ENCODE measurements around the gene ALLC. TPM values are rescaled to one million over a fixed set of nuclear protein-coding genes. Genes with fewer than 3 reads are reported as not detected.
"Not testable (repeated sequence)": the region's sequence is repeated elsewhere in the genome, so short reads cannot be mapped to it uniquely, and the experiment has no call there.

ALLC gene
- total and polyA plus RNA-seq, 9 of the 15 experiments (the other 6 are each of a cell fraction or from before 2014, with no cell fraction given) = not detected

GRCh38 chr2:3660640-3661039 is 2.6 kb downstream of the ALLC start:
- H3K4me1 ChIP-seq (replicated peaks in 1 of 2; ENCODE audit: control insufficient read depth in 2 of 2, insufficient read depth in 2 of 2, low read length in 2 of 2); H2AFZ ChIP-seq (ENCODE audit: low read depth, low read length); H3K36me3 ChIP-seq (ENCODE audit: control insufficient read depth, insufficient read depth, low read length); H3K27ac ChIP-seq (ENCODE audit: extremely low read depth, low read depth, low read length); ATAC-seq; intact Hi-C loops (cut with micrococcal nuclease); H4K20me1 ChIP-seq (replicated peaks; ENCODE audit: control insufficient read depth, insufficient read depth, low read length); H3K79me2 ChIP-seq (ENCODE audit: control insufficient read depth, insufficient read depth, low read length); CTCF ChIA-PET (ENCODE audit: low intra/inter-chr PET ratio); H3K4me2 ChIP-seq (ENCODE audit: insufficient read depth, low read length); DNase-seq (ENCODE audit: extremely low read depth in 1 of 4, low spot score in 3 of 4); BruUV-seq (replicated peaks); H3K9ac ChIP-seq (ENCODE audit: insufficient read depth in 1 of 2, low read depth in 2 of 2, low read length in 2 of 2); FAIRE-seq; H3K9me1 ChIP-seq (ENCODE audit: control insufficient read depth, insufficient read depth, low read length); H3K9me3 ChIP-seq (replicated peaks; ENCODE audit: control insufficient read depth, insufficient read depth, low read depth, low read length); POLR2A ChIA-PET; H3K4me3 ChIP-seq; TF ChIP-seq ATF3 (CRISPR knock-in tag; conservative IDR thresholded peaks at IDR 0.05); JUND (tag; IDR thresholded peaks at IDR 0.05; ENCODE audit: borderline replicate concordance, low read depth, low read length); JUN (CRISPR knock-in tag; IDR thresholded peaks at IDR 0.05; ENCODE audit: borderline replicate concordance); TOE1 (CRISPR knock-in tag; IDR thresholded peaks at IDR 0.05; ENCODE audit: borderline replicate concordance, low read depth): not testable (repeated sequence)
- peaks cover 11 to 21% of the 10 kb centered on the region in 2 experiments for H3K27me3 ChIP-seq (ENCODE audit: control insufficient read depth in 2 of 2, insufficient read depth in 2 of 2, low read length in 2 of 2)
- 23% methylated on average over 7 of the region's 7 CpGs for WGBS (ENCODE audit: insufficient coverage, low coverage, missing lambda C conversion rate)
- in situ Hi-C loops (cut with MboI) = loop anchor here (25.0 kb wide), 1 partner anchor 1548 kb away; no protein-coding TSS in a partner anchor
- TF ChIP-seq ATF3 (IDR thresholded peaks at IDR 0.05) (peak; percentile 84), ZEB2 (IDR thresholded peaks at IDR 0.05) (peak; percentile 62; the same call in 1 of the 2 replicates), JUND (IDR thresholded peaks at IDR 0.05; ENCODE audit: borderline replicate concordance, low read depth, low read length) (peak; percentile 36; the same call in 1 of the 2 replicates), TRIM24 (IDR thresholded peaks at IDR 0.05) (peak in 1 of 2 experiments; percentile 65; a peak in 2 of 4 replicates), JUN (IDR thresholded peaks at IDR 0.05; ENCODE audit: borderline replicate concordance, low read depth, low read length) (0 out of 2 replicates have a peak, but pooled peaks have one; percentile 36), TOE1 (IDR thresholded peaks at IDR 0.05; ENCODE audit: borderline replicate concordance) (peak; percentile 66; the same call in 1 of the 2 replicates), FOSL1 (tag; conservative IDR thresholded peaks at IDR 0.05) (peak; percentile 71)

Data from K562 (cell line).